Measurements from ENCODE around the gene GNAS. TPM values are rescaled to one million over a fixed set of nuclear protein-coding genes. Genes with fewer than 3 reads are reported as not detected.

GNAS gene
- total RNA-seq, 1 donor from 2014 or later: 663 TPM

DNA sequence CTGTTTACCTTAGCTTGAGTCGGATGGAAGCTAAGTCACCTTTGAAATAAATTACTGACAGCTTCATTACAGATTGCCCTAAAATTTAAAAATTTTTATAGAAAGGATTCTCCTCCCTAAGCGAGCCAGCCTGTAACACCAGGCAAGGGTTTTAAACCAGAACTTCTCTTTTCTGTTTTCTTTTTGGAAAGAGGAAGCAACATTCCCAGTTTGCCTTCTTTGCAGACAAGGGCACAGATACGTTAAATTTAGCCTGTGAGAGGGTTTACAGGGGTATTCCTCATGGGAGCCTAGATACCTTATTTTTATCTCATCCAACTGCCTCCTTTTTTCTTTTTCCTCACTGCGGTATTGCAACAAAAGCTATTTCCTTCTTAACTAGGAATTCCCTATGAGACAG is 45.0 kb downstream of the GNAS start:
- Histone ChIP-seq H3K27me3 (no peaks in the 10 kb centered on the region), H3K27ac (peak overlapping the region in 1 of 2 donors; percentile 99), H3K36me3 (peaks cover 3 to 5% of the 10 kb centered on the region in 2 donors), H3K9me3 (no peaks in the 10 kb centered on the region), H3K4me1 (peaks cover 4 to 55% of the 10 kb centered on the region in 2 donors), H3K4me3 (no peak overlapping the region)
- no peak for DNase-seq (ENCODE audit: low spot score in 2 of 2)
- TF ChIP-seq, protein P1, sequence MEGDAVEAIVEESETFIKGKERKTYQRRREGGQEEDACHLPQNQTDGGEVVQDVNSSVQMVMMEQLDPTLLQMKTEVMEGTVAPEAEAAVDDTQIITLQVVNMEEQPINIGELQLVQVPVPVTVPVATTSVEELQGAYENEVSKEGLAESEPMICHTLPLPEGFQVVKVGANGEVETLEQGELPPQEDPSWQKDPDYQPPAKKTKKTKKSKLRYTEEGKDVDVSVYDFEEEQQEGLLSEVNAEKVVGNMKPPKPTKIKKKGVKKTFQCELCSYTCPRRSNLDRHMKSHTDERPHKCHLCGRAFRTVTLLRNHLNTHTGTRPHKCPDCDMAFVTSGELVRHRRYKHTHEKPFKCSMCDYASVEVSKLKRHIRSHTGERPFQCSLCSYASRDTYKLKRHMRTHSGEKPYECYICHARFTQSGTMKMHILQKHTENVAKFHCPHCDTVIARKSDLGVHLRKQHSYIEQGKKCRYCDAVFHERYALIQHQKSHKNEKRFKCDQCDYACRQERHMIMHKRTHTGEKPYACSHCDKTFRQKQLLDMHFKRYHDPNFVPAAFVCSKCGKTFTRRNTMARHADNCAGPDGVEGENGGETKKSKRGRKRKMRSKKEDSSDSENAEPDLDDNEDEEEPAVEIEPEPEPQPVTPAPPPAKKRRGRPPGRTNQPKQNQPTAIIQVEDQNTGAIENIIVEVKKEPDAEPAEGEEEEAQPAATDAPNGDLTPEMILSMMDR (IDR thresholded peaks at IDR 0.05): no peak
- intact Hi-C loops (cut with DNase I): loop anchor here (10.0 kb wide), 1 partner anchor 1193 kb away; no protein-coding TSS in a partner anchor

DNA sequence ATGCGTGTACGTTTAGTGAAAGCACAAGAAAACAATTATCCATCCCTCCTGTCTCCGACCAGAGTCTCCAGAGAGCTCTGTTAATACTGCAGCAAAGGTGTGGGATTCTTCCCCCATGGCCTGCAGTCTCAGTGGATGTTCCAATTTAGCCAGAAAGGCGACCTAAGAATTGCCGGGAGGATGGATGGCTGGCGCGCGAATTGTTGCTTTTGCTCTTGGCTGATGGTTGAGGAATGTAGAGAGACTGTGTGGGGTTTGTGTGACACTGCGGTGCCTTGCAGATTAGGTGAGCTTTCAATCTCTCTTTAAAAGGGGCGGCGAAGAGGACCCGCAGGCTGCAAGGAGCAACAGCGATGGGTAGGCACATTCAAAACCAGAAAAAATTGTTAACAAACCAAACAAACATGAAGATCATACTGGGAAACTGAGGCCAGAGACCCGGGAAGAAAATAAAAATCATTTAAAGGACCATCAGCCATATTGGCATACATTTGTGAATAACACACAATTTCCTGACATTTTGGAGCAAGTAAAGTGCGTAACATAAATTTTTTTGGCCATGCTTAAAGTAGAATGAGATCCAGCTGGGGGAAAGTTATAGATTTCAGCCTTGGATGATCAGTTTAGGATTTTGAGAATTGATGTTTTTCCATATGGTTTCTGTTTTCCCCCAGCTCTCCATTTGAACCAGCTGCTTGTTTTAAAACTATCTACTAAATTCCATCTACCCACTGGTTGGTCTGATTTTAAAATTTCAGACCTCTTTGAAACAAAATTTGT is 46.3 kb downstream of the GNAS start:
- DNase-seq (ENCODE audit: low spot score in 2 of 2): no peak
- Histone ChIP-seq H3K9me3 (no peaks in the 10 kb centered on the region), H3K4me3 (peak overlapping the region in 1 of 2 donors; percentile 12), H3K36me3 (peaks cover 9 to 11% of the 10 kb centered on the region in 2 donors), H3K27ac (peak overlapping the region in 1 of 2 donors; percentile 99), H3K4me1 (peaks cover 7 to 47% of the 10 kb centered on the region in 2 donors), H3K27me3 (no peaks in the 10 kb centered on the region)
- TF ChIP-seq, protein P1 (IDR thresholded peaks at IDR 0.05): no peak
- intact Hi-C loops (cut with DNase I): loop anchor here (10.0 kb wide), 1 partner anchor 1194 kb away; no protein-coding TSS in a partner anchor

DNA sequence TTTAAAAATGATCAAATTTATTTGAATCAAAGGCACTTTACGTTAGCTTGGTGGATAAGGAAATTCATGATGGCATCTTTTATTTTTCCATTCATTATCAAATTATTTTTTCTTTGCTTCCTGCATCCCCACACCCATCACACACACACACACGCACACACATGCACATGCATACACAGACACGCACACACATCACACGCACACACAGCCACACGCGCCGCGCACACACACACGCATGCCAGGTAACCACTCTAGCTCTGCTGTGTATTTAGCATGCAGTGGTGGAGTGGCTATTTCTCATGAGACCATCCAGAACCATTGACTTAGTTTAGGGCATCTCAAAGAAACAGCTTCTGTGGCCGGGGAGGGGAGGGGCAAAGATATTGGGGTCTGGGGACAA is 47.0 kb downstream of the GNAS start:
- Histone ChIP-seq H3K4me1 (peaks cover 7 to 40% of the 10 kb centered on the region in 2 donors), H3K27me3 (no peaks in the 10 kb centered on the region), H3K9me3 (no peaks in the 10 kb centered on the region), H3K27ac (no peak overlapping the region), H3K4me3 (no peak overlapping the region), H3K36me3 (peaks cover 12 to 18% of the 10 kb centered on the region in 2 donors)
- TF ChIP-seq, protein P1 (IDR thresholded peaks at IDR 0.05): no peak
- no peak for DNase-seq (ENCODE audit: low spot score in 2 of 2)
- intact Hi-C loops (cut with DNase I): loop anchor here (10.0 kb wide), 1 partner anchor 1195 kb away; no protein-coding TSS in a partner anchor

DNA sequence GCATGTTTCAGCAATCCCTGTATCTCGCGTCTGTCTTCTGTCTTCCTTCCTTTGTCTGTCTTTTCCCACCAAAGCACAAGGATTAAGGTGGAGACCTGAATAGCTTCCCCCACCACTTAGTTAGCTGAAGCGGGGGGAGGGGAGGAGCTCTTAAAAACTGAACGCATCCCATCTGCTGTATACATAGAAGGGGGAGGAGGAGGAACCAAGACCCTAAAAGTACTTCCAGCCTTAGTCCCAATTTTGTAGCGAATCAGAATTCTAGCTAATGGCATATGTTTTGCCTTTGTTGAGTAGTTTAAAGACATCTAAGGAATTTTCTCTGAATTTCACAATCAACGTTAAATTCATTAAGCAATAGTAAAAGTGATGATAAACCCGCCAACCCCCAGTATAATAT is 47.9 kb downstream of the GNAS start:
- Histone ChIP-seq H3K4me1 (peaks cover 4 to 31% of the 10 kb centered on the region in 2 donors), H3K27ac (no peak overlapping the region), H3K36me3 (peaks cover 14 to 24% of the 10 kb centered on the region in 2 donors), H3K27me3 (no peaks in the 10 kb centered on the region), H3K9me3 (no peaks in the 10 kb centered on the region), H3K4me3 (no peak overlapping the region)
- intact Hi-C loops (cut with DNase I): loop anchor here (5.0 kb wide), 1 partner anchor 768 kb away; no protein-coding TSS in a partner anchor
- no peak for DNase-seq (ENCODE audit: low spot score in 2 of 2)
- TF ChIP-seq, protein P1 (IDR thresholded peaks at IDR 0.05): no peak

DNA sequence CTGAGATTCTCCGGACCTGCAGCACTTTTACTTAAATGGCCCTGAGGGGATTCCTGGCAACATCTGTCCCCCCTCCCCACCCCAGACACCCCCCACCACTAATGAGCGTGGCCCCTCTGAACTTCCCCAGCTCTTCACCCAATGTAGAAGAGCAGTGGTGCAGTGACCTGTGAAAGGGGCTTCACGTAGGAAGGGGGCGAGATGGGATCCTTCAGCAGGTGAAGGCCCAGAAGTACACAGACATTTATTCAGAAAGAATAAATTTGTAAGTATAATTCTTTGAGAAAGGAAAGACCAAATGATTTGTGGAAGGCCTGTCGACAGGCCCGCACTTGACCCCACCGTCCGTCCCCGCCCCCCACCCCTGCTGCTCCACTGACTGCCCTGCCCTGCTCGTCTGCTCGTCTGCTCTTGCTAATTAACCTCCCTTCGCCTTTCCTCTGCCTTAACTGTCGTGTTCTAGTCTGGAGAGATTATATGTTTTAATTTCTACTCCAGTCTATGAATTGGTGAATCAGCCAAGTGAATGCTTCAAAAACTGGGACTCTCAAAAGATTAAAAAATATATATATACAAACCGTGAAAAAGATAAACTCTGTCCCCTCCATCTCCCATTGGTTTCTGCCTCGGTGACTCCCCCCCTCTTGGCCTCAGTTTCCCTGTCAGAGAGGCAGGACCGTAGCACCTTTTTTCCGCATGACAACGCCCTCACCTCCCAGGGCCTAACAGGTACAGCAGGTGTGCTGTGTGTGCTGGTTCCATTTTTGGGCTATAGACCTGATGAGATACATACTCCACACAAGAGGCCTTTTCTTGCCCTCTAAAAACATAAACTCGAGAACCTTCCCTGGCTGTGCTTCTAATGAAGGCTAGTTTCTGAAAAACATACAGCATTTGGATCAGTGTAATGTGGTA is 49.2 kb downstream of the GNAS start:
- intact Hi-C loops (cut with DNase I): loop anchor here (5.0 kb wide), 1 partner anchor 769 kb away; no protein-coding TSS in a partner anchor
- H3K9me3 ChIP-seq: no peaks in the 10 kb centered on the region
- H3K4me1 ChIP-seq: peaks cover 4 to 26% of the 10 kb centered on the region in 2 donors
- H3K36me3 ChIP-seq: peaks cover 28 to 36% of the 10 kb centered on the region in 2 donors
- no peak overlapping the region for H3K27ac ChIP-seq
- TF ChIP-seq, protein P1 (IDR thresholded peaks at IDR 0.05): no peak
- no peak overlapping the region for H3K4me3 ChIP-seq
- H3K27me3 ChIP-seq: no peaks in the 10 kb centered on the region
- no peak for DNase-seq (ENCODE audit: low spot score in 2 of 2)

Data from ascending aorta (tissue), 2 donors.